Measurements from ENCODE around the gene CRISP2. TPM values are rescaled to one million over a fixed set of nuclear protein-coding genes. Genes with fewer than 3 reads are reported as not detected.
"Not testable (repeated sequence)": the region's sequence is repeated elsewhere in the genome, so short reads cannot be mapped to it uniquely, and the experiment has no call there.

Gene CRISP2, protein sequence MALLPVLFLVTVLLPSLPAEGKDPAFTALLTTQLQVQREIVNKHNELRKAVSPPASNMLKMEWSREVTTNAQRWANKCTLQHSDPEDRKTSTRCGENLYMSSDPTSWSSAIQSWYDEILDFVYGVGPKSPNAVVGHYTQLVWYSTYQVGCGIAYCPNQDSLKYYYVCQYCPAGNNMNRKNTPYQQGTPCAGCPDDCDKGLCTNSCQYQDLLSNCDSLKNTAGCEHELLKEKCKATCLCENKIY
- total RNA-seq, result 0.60 TPM

- DNase-seq (ENCODE audit: low spot score), result no peak
Measured at GRCh38 chr6:49713346-49713745, at the start of gene CRISP2. Gene CRISP2 (minus strand): TSS chr6:49713543. CDS start chr6:49709196, 4,347 bp downstream.

- DNase-seq (ENCODE audit: low spot score), result no peak
Measured at GRCh38 chr6:49744259-49744658, 30.9 kb upstream of the CRISP2 start, which contains the start of gene CRISP3. Gene CRISP3 (minus strand): TSS chr6:49744388. CDS start chr6:49744367, 21 bp downstream.

DNA sequence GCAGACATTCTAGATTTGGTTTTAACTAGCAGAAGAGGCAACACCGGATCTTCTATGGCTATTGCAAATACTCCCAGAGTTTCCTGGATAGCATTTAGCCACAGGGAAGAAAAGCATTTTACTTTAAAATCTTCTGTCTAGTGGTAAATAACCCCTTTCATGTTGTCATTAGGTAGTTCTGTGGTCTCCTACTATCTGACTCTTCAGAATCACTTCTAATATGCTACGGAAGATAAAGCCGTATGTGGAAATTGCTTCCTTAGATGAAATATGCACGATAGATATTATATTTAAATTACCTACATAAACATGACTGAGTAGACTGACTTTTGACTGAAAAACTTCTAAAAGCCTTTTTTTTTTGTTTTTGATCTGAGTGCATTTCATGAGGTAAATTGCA lies 30.1 kb upstream of the CRISP2 start:
- no peak for DNase-seq (ENCODE audit: low spot score)

GRCh38 chr6:49739423-49739822 lies 26.1 kb upstream of the CRISP2 start:
- no peak for DNase-seq (ENCODE audit: low spot score)

DNA sequence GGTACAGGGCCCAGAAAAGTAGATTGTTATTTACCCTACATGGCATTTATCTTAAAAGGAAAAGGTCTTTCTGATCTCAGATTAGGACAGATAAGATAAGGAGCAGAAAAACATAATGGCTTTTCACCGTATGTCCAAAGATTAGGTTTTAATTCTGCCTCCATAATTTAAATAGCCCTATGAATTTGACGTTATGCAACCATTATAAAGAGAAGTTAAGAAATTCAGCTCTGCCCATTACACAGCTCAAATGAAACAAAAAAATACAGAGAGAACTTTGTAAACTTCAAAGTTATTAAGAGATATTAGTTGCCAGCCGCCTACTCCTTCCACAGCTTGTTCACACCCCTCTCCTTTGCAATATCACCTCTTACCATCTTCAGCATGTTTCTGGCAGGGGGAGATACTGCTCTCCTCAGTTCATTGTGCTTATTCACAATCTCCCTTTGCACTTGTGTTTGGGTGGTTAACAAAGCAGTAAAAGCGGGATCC lies 22.7 kb upstream of the CRISP2 start:
- no peak for DNase-seq (ENCODE audit: low spot score)

DNA sequence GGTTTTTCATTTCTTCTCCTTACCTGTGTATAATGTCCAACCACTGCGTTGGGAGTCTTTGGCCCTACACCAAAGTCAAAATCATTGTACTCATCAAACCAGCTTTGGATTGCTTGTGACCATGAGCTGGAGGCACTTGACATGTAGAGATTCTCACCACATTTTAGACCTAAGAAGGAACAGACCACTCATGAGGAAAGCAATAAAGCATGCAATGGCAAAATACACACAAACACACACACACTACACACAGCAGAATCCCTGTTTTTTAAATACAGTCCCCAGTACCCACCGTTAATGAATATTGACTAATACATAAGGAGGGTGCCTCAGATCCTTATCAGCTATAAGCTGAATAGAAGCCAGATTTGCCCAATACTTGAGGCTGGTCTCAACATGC lies 20.3 kb upstream of the CRISP2 start:
- no peak for DNase-seq (ENCODE audit: low spot score)

DNA sequence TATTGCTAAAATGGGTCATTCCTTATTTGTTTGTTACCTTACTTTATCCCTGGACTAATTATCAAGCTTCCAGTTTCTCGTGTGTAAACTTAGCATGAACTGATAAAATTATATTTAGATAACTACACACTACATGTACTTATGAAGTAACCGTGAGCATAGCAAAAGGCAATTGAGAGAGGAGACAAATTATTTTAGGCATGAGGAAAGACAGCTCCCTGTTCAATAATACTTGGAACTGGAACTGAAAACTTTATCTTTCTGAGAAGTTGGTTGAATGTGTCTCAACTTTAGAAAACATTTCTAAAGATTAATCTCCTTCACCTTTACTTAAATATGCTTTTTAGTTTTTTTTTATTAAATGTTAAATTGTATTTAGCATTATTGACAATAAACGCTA lies 19.4 kb upstream of the CRISP2 start:
- DNase-seq (ENCODE audit: low spot score), result no peak

- DNase-seq (ENCODE audit: low spot score), result no peak
Measured at GRCh38 chr6:49730251-49730650, 16.9 kb upstream of the CRISP2 start.

- not testable (repeated sequence) for DNase-seq (ENCODE audit: low spot score)
Measured at GRCh38 chr6:49723917-49724316, 10.6 kb upstream of the CRISP2 start.

- DNase-seq (ENCODE audit: low spot score), result no peak
Measured at GRCh38 chr6:49721297-49721696, 8.0 kb upstream of the CRISP2 start.

DNA sequence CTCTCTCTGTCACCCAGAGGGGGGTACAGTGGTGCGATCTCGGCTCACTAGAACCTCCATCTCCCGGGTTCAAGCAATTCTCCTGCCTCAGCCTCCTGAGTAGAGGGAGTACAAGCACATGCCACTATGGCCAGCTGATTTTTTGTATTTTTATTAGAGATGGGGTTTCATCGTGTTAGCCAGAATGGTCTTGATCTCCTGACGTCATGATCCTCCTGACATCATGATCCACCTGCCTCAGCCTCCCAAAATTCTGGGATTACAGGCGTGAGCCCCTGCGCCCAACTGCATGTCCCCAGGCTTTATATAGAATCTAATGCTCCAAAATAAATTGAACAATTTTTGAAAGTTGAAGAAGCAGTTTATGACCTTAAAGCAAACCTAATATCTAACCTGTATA lies 7.0 kb upstream of the CRISP2 start:
- no peak for DNase-seq (ENCODE audit: low spot score)

DNA sequence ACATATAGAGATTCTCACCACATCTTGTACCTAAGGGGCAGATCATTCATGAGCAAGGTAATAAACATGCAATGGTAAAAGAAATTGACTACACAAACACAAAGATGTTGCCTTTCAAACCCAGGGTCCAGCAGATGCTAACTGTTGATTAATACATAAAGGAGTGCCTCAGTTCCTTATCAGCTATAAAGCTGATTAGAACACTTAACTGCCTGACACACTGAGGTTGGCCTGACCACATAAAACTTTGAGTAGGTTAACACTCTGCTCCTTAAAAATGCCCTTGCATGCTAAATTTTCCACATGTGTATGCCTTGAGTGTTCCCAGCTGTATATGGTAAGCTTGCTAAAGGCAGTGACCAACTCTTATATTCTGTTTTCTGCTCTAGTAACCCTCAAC lies 14.9 kb downstream of the CRISP2 start:
- no peak for DNase-seq (ENCODE audit: low spot score)

- no peak for DNase-seq (ENCODE audit: low spot score)
Measured at GRCh38 chr6:49693512-49693911, 19.8 kb downstream of the CRISP2 start.

- DNase-seq (ENCODE audit: low spot score), result no peak
Measured at GRCh38 chr6:49692534-49692933, 20.8 kb downstream of the CRISP2 start.

GRCh38 chr6:49676671-49677281 lies 36.6 kb downstream of the CRISP2 start:
- DNase-seq (ENCODE audit: low spot score), result no peak

GRCh38 chr6:49675816-49676215 lies 37.5 kb downstream of the CRISP2 start:
- DNase-seq (ENCODE audit: low spot score), result no peak

- DNase-seq (ENCODE audit: low spot score), result no peak
Measured at GRCh38 chr6:49668083-49668511, 45.2 kb downstream of the CRISP2 start.

- no peak for DNase-seq (ENCODE audit: low spot score)
Measured at GRCh38 chr6:49666930-49667757, 46.2 kb downstream of the CRISP2 start.

DNA sequence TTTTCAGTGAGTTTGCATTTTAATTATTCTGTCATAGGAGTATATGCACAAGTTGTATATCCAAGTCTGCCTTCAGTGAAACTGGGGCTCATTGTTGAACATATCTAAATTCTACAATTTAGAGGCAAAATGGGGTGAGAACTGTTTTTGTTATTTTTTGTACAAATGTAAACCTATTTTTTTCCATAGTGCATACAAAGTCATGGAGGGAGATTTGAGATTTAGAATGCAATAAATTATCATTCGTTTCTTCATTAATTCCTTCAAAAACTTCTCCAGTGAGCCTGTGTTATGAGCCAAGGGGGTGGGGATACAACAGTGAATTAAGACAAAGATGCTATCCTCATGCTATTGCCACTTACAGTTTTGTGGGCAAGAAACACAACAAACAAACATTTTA lies 46.9 kb downstream of the CRISP2 start:
- no peak for DNase-seq (ENCODE audit: low spot score)

GRCh38 chr6:49664817-49665216 lies 48.5 kb downstream of the CRISP2 start:
- DNase-seq (ENCODE audit: low spot score), result no peak

- DNase-seq (ENCODE audit: low spot score), result not testable (repeated sequence)
Measured at GRCh38 chr6:49664054-49664453, 49.3 kb downstream of the CRISP2 start.

DNA sequence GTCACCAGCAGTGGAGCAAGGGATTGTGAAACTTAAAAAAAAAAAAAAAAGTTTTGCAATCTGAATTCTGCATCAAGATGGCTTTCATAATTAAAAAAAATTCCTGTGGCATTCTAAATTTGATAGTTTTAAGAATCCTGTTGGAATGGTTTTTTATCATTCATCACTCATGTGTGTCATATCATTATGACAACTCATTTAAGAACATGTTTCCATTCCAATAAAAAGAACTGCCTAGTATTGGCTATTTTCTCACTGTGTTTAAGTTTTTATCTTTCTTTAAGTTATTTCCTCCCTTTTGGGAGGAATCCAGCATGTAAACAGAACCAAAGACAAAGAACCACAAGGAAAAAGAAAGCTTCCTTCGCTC lies 50.5 kb downstream of the CRISP2 start:
- DNase-seq (ENCODE audit: low spot score), result no peak

All from ureter (tissue), 1 donor.